HL-60 (cell line): ENCODE data around the gene CD3E.

Experiments used
- DNase-seq, 2 experiments: peaks; one replicate each; pipeline ENCODE4 v3.0.0-alpha.2; 2010 to 2020; ENCODE audit warnings: low read depth in 1 of 2, low spot score in 1 of 2
- H3K27ac ChIP-seq: fragments of 250-450 bp; sonication (Bioruptor Pico); replicated peaks from 2 replicates; pipeline ENCODE4 v1.5.1; 2020; ENCODE audit warnings: mild to moderate bottlenecking, moderate library complexity
- H3K27me3 ChIP-seq: fragments of 250-450 bp; sonication (Bioruptor Pico); 2 replicates; pipeline ENCODE4 v1.5.1; 2021; ENCODE audit warnings: mild to moderate bottlenecking, moderate library complexity; ENCODE audit not compliant: insufficient read depth, poor library complexity, severe bottlenecking
- H3K4me3 ChIP-seq: replicated peaks from 2 replicates; pipeline ENCODE4 v1.5.1; 2011; ENCODE audit warnings: mild to moderate bottlenecking, control low read depth, low read length; ENCODE audit not compliant: insufficient read depth
- GABPA ChIP-seq: IDR thresholded peaks from 2 replicates; pipeline ENCODE4 v1.6.1; 2012; ENCODE audit warnings: low read depth
- POLR2AphosphoS5 ChIP-seq: IDR thresholded peaks from 2 replicates; pipeline ENCODE4 v1.6.1; 2012; ENCODE audit warnings: low read depth
- REST ChIP-seq: IDR thresholded peaks from 2 replicates; pipeline ENCODE4 v1.6.1; 2012; ENCODE audit warnings: low read depth; ENCODE audit not compliant: insufficient replicate concordance
- SPI1 ChIP-seq: IDR thresholded peaks from 2 replicates; pipeline ENCODE4 v1.6.1; 2012; ENCODE audit warnings: low read depth, mild to moderate bottlenecking, borderline replicate concordance
- TF ChIP-seq, protein P1 (sequence below): IDR thresholded peaks from one replicate; pipeline ENCODE4 v1.5.1; 2011; ENCODE audit warnings: low read length, control low read depth, inconsistent platforms; ENCODE audit not compliant: insufficient read depth

CD3E gene

DNA sequence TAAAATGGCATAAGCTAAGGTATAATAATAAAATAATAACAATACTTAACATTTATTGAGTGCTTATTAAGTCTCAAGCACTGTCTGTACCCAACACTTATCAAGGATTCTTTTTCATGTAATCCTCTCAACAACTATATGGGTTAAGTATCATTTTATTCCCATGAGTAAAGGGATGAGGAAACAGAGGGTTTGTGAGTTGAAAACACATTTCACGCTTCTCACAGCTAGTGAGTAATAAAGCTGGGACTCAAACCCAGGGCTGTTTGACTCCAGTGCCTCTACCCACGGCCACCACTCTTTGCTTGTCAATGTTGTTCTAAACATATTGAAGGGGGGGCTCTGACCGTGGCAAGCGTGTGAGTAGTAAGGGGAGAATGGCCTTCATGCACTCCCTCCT, 8.7 kb downstream of the CD3E start:
- Histone ChIP-seq H3K27me3 (no peaks in the 10 kb centered on the region), H3K4me3 (no peak overlapping the region), H3K27ac (no peak overlapping the region)
- TF ChIP-seq GABPA (no peak), POLR2AphosphoS5 (no peak), REST (no peak)
- TF ChIP-seq, protein P1, sequence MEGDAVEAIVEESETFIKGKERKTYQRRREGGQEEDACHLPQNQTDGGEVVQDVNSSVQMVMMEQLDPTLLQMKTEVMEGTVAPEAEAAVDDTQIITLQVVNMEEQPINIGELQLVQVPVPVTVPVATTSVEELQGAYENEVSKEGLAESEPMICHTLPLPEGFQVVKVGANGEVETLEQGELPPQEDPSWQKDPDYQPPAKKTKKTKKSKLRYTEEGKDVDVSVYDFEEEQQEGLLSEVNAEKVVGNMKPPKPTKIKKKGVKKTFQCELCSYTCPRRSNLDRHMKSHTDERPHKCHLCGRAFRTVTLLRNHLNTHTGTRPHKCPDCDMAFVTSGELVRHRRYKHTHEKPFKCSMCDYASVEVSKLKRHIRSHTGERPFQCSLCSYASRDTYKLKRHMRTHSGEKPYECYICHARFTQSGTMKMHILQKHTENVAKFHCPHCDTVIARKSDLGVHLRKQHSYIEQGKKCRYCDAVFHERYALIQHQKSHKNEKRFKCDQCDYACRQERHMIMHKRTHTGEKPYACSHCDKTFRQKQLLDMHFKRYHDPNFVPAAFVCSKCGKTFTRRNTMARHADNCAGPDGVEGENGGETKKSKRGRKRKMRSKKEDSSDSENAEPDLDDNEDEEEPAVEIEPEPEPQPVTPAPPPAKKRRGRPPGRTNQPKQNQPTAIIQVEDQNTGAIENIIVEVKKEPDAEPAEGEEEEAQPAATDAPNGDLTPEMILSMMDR, result no peak
- DNase-seq, result no peak

- H3K27me3 ChIP-seq, result no peaks in the 10 kb centered on the region
- DNase-seq, result no peak
- H3K4me3 ChIP-seq, result no peak overlapping the region
- H3K27ac ChIP-seq, result no peak overlapping the region
- TF ChIP-seq REST (no peak), POLR2AphosphoS5 (no peak), GABPA (no peak), SPI1 (no peak)
- TF ChIP-seq, protein P1, result no peak
Observed at GRCh38 chr11:118314988-118315411, 10.5 kb downstream of the CD3E start.

- no peak overlapping the region for H3K4me3 ChIP-seq
- no peak for TF ChIP-seq GABPA
- no peaks in the 10 kb centered on the region for H3K27me3 ChIP-seq
- H3K27ac ChIP-seq, result 0 out of 2 replicates have a peak overlapping the region, but pooled peaks have one; percentile 7
- DNase-seq, result no peak
Observed at GRCh38 chr11:118318124-118318523, 13.6 kb downstream of the CD3E start.

GRCh38 chr11:118318581-118319336, 14.2 kb downstream of the CD3E start:
- H3K4me3 ChIP-seq, result no peak overlapping the region
- no peak for DNase-seq
- peak overlapping the region; percentile 22; the same call in 1 of the 2 replicates for H3K27ac ChIP-seq
- no peaks in the 10 kb centered on the region for H3K27me3 ChIP-seq
- TF ChIP-seq POLR2AphosphoS5 (no peak), GABPA (no peak), REST (no peak), SPI1 (no peak)
- TF ChIP-seq, protein P1, result no peak
